ENCODE results near the gene PAPSS1. TPM values are rescaled to one million over a fixed set of nuclear protein-coding genes. Genes with fewer than 3 reads are reported as not detected.

The PAPSS1 gene
- total RNA-seq, 1 donor from 2014 or later = 140 TPM

GRCh38 chr4:107743532-107743931 is 23.5 kb upstream of the PAPSS1 start:
- no peaks in the 10 kb centered on the region for H3K36me3 ChIP-seq
- H3K27ac ChIP-seq = no peak overlapping the region
- H3K4me1 ChIP-seq = no peaks in the 10 kb centered on the region
- H3K4me3 ChIP-seq = no peak overlapping the region
- peaks cover 4% of the 10 kb centered on the region for H3K4me1 Mint-ChIP-seq
- H3K27me3 ChIP-seq = no peaks in the 10 kb centered on the region
- H3K36me3 Mint-ChIP-seq = no peaks in the 10 kb centered on the region
- no peak for DNase-seq (ENCODE audit: low spot score)
- H2AFZ ChIP-seq (replicated peaks) = no peak overlapping the region
- no peaks in the 10 kb centered on the region for H3F3A ChIP-seq (ENCODE audit: low read depth)
- no peak overlapping the region for H3K27ac Mint-ChIP-seq
- TF ChIP-seq EZH2phosphoT487 (IDR thresholded peaks at IDR 0.05) = no peak
- TF ChIP-seq EZH2 (IDR thresholded peaks at IDR 0.05) = no peak
- no peak for TF ChIP-seq CTCF (IDR thresholded peaks at IDR 0.05)
- no peak overlapping the region for H3K4me3 Mint-ChIP-seq
- peaks cover 6% of the 10 kb centered on the region for H3K9me3 Mint-ChIP-seq
- no peaks in the 10 kb centered on the region for H4K20me1 ChIP-seq (ENCODE audit: low read depth)
- H3K27me3 Mint-ChIP-seq (ENCODE audit: insufficient read depth, low read depth) = peaks cover 3% of the 10 kb centered on the region
- H3K9me3 ChIP-seq (ENCODE audit: low read depth) = no peaks in the 10 kb centered on the region
- no peak overlapping the region for H3K4me2 ChIP-seq
- no peaks in the 10 kb centered on the region for H3K79me2 ChIP-seq (ENCODE audit: low read depth)
- H3K9ac ChIP-seq = no peak overlapping the region

GRCh38 chr4:107742791-107743190 is 22.8 kb upstream of the PAPSS1 start:
- no peaks in the 10 kb centered on the region for H3K36me3 Mint-ChIP-seq
- H3K4me1 ChIP-seq = no peaks in the 10 kb centered on the region
- TF ChIP-seq CTCF (IDR thresholded peaks at IDR 0.05) (no peak), EZH2 (IDR thresholded peaks at IDR 0.05) (no peak), EZH2phosphoT487 (IDR thresholded peaks at IDR 0.05) (no peak)
- no peaks in the 10 kb centered on the region for H3K9me3 ChIP-seq (ENCODE audit: low read depth)
- H3K4me1 Mint-ChIP-seq = peaks cover 4% of the 10 kb centered on the region
- H3F3A ChIP-seq (ENCODE audit: low read depth) = no peaks in the 10 kb centered on the region
- H2AFZ ChIP-seq (replicated peaks) = no peak overlapping the region
- no peak overlapping the region for H3K27ac Mint-ChIP-seq
- no peak overlapping the region for H3K4me3 Mint-ChIP-seq
- no peaks in the 10 kb centered on the region for H3K36me3 ChIP-seq
- H3K79me2 ChIP-seq (ENCODE audit: low read depth) = no peaks in the 10 kb centered on the region
- no peaks in the 10 kb centered on the region for H4K20me1 ChIP-seq (ENCODE audit: low read depth)
- peaks cover 3% of the 10 kb centered on the region for H3K27me3 Mint-ChIP-seq (ENCODE audit: insufficient read depth, low read depth)
- H3K9me3 Mint-ChIP-seq = peaks cover 6% of the 10 kb centered on the region
- DNase-seq (ENCODE audit: low spot score) = no peak
- H3K4me3 ChIP-seq = no peak overlapping the region
- no peak overlapping the region for H3K4me2 ChIP-seq
- no peak overlapping the region for H3K9ac ChIP-seq
- no peak overlapping the region for H3K27ac ChIP-seq
- no peaks in the 10 kb centered on the region for H3K27me3 ChIP-seq

GRCh38 chr4:107742196-107742595 is 22.2 kb upstream of the PAPSS1 start:
- H3F3A ChIP-seq (ENCODE audit: low read depth) = no peaks in the 10 kb centered on the region
- no peaks in the 10 kb centered on the region for H3K79me2 ChIP-seq (ENCODE audit: low read depth)
- Mint-ChIP-seq H3K27me3 (ENCODE audit: insufficient read depth, low read depth) (peaks cover 3% of the 10 kb centered on the region), H3K9me3 (peaks cover 6% of the 10 kb centered on the region), H3K27ac (no peak overlapping the region), H3K4me1 (peaks cover 4% of the 10 kb centered on the region), H3K4me3 (no peak overlapping the region), H3K36me3 (no peaks in the 10 kb centered on the region)
- TF ChIP-seq EZH2phosphoT487 (IDR thresholded peaks at IDR 0.05) = no peak
- no peak for TF ChIP-seq EZH2 (IDR thresholded peaks at IDR 0.05)
- no peak for TF ChIP-seq CTCF (IDR thresholded peaks at IDR 0.05)
- no peak overlapping the region for H3K27ac ChIP-seq
- no peaks in the 10 kb centered on the region for H3K4me1 ChIP-seq
- H3K9me3 ChIP-seq (ENCODE audit: low read depth) = no peaks in the 10 kb centered on the region
- DNase-seq (ENCODE audit: low spot score) = no peak
- H2AFZ ChIP-seq (replicated peaks) = no peak overlapping the region
- H3K27me3 ChIP-seq = no peaks in the 10 kb centered on the region
- H4K20me1 ChIP-seq (ENCODE audit: low read depth) = no peaks in the 10 kb centered on the region
- H3K36me3 ChIP-seq = no peaks in the 10 kb centered on the region
- no peak overlapping the region for H3K9ac ChIP-seq
- no peak overlapping the region for H3K4me2 ChIP-seq
- H3K4me3 ChIP-seq = no peak overlapping the region

Data from neural progenitor cell (in vitro differentiated cells).